Fibroblast of lung (primary cell): Measurements from ENCODE around the gene GRIN2A. TPM values are rescaled to one million over a fixed set of nuclear protein-coding genes. Genes with fewer than 3 reads are reported as not detected.

Source experiments
- DNase-seq, 2 donors: peaks; one replicate each; pipeline versions ENCODE4 v3.0.0 to v3.0.0-alpha.2; 2010; ENCODE audit warnings: low read depth in 2 of 2
- H2AFZ ChIP-seq: 2 replicates; pipeline ENCODE4 v1.5.1; 2012; ENCODE audit warnings: low read length, control low read depth, inconsistent platforms
- H3K27ac ChIP-seq: 2 replicates; pipeline ENCODE4 v1.5.1; 2011; ENCODE audit warnings: low read length, control low read depth; ENCODE audit not compliant: insufficient read depth
- H3K27me3 ChIP-seq: 2 replicates; pipeline ENCODE4 v1.5.1; 2011; ENCODE audit warnings: mild to moderate bottlenecking, low read length; ENCODE audit not compliant: control insufficient read depth, insufficient read depth
- H3K36me3 ChIP-seq: 2 replicates; pipeline ENCODE4 v1.5.1; 2011; ENCODE audit warnings: low read length; ENCODE audit not compliant: control insufficient read depth, insufficient read depth
- H3K4me1 ChIP-seq: 2 replicates; pipeline ENCODE4 v1.5.1; 2011; ENCODE audit warnings: low read length; ENCODE audit not compliant: control insufficient read depth, insufficient read depth; ENCODE audit errors: extremely low read depth
- H3K4me2 ChIP-seq: 2 replicates; pipeline ENCODE4 v1.5.1; 2011; ENCODE audit warnings: low read length, control low read depth; ENCODE audit not compliant: insufficient read depth; ENCODE audit errors: extremely low read depth
- H3K4me3 ChIP-seq, 4 experiments: fragments of 200-600 bp in 1 of 4; sonication (generic) in 1 of 4; replicated peaks in 1 of 4; 2 replicates each; pipeline ENCODE4 v1.5.1; 2011 to 2016; ENCODE audit warnings: low read length in 4 of 4, low read depth in 3 of 4, mild to moderate bottlenecking in 3 of 4, control low read depth in 2 of 4, inconsistent platforms in 1 of 4, mixed read lengths in 1 of 4; ENCODE audit not compliant: insufficient read depth in 1 of 4; ENCODE audit errors: control extremely low read depth in 1 of 4
- H3K79me2 ChIP-seq: 2 replicates; pipeline ENCODE4 v1.5.1; 2012; ENCODE audit warnings: mild to moderate bottlenecking, low read length, inconsistent platforms; ENCODE audit not compliant: control insufficient read depth, insufficient read depth
- H3K9ac ChIP-seq: 2 replicates; pipeline ENCODE4 v1.5.1; 2011; ENCODE audit warnings: mild to moderate bottlenecking, low read length, control low read depth; ENCODE audit not compliant: insufficient read depth
- H3K9me3 ChIP-seq: 2 replicates; pipeline ENCODE4 v1.5.1; 2012; ENCODE audit warnings: low read depth, low read length; ENCODE audit not compliant: control insufficient read depth, insufficient read depth
- H4K20me1 ChIP-seq: 2 replicates; pipeline ENCODE4 v1.5.1; 2011; ENCODE audit warnings: low read length; ENCODE audit not compliant: control insufficient read depth, insufficient read depth; ENCODE audit errors: extremely low read depth
- EZH2 ChIP-seq: IDR thresholded peaks from 2 replicates; pipeline ENCODE4 v1.5.1; 2012; ENCODE audit warnings: low read length, control low read depth, mild to moderate bottlenecking; ENCODE audit errors: missing control alignments
- polyA plus RNA-seq, 2 donors: library from polyadenylated mRNA; depleted of rRNA in 1 of 2; stranded (reverse) in 1 of 2; unstranded in 1 of 2; fragments of >200 nt; gene quantifications; 2 replicates each; pipeline ENCODE4 v1.2.1, GENCODE V29; 2011 to 2012; ENCODE audit warnings: missing spikeins in 1 of 2
- total RNA-seq: library from RNA; depleted of rRNA; stranded (reverse); fragments of >200 nt; gene quantifications from 2 replicates; pipeline ENCODE4 v1.2.1, GENCODE V29; 2014
- TF ChIP-seq, protein P1 (sequence below), 2 donors: IDR thresholded peaks in 1 of 2; conservative IDR thresholded peaks in 1 of 2; 1 replicate in 1 of 2; 2 replicates in 1 of 2; pipeline ENCODE4 v1.5.1; 2011 to 2012; ENCODE audit warnings: low read length in 2 of 2, control low read depth in 1 of 2, inconsistent platforms in 1 of 2, low read depth in 1 of 2, mild to moderate bottlenecking in 1 of 2

GRIN2A gene
- total and polyA plus RNA-seq, 2 donors (not counting 1 experiment from before 2014, with no cell fraction given): 0.15 to 0.33 TPM

DNA sequence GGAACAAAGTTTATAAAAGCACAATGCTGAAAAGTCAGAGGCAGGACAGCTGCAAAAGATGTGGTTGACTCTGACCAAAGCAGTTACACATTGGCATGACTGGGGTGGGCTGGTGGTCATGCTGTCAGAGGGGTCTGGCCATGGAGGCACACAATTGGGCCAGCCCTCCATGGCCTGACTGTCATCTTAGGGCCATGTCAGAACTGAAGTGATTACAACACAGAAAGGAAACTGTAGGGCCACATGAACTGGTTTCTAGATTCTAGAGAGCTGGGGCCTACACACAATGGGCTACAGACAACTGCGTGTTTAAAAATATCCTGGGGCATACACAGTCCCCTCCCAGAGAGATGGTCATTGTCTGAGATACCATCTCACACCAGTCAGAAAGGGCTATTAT is 380.6 kb downstream of the GRIN2A start:
- no peaks in the 10 kb centered on the region for H3K36me3 ChIP-seq
- no peaks in the 10 kb centered on the region for H3K79me2 ChIP-seq
- H4K20me1 ChIP-seq: no peaks in the 10 kb centered on the region
- H3K27ac ChIP-seq: no peak overlapping the region
- H3K9me3 ChIP-seq: no peaks in the 10 kb centered on the region
- H3K4me1 ChIP-seq: no peaks in the 10 kb centered on the region
- DNase-seq: no peak
- no peak for TF ChIP-seq EZH2
- TF ChIP-seq, protein P1, sequence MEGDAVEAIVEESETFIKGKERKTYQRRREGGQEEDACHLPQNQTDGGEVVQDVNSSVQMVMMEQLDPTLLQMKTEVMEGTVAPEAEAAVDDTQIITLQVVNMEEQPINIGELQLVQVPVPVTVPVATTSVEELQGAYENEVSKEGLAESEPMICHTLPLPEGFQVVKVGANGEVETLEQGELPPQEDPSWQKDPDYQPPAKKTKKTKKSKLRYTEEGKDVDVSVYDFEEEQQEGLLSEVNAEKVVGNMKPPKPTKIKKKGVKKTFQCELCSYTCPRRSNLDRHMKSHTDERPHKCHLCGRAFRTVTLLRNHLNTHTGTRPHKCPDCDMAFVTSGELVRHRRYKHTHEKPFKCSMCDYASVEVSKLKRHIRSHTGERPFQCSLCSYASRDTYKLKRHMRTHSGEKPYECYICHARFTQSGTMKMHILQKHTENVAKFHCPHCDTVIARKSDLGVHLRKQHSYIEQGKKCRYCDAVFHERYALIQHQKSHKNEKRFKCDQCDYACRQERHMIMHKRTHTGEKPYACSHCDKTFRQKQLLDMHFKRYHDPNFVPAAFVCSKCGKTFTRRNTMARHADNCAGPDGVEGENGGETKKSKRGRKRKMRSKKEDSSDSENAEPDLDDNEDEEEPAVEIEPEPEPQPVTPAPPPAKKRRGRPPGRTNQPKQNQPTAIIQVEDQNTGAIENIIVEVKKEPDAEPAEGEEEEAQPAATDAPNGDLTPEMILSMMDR (conservative IDR thresholded peaks at IDR 0.05 in 1 of 2, IDR thresholded peaks at IDR 0.05 in 1 of 2; ENCODE audit: low read depth in 1 of 2, low read length in 2 of 2): no peak
- no peaks in the 10 kb centered on the region for H3K27me3 ChIP-seq
- no peak overlapping the region for H3K4me2 ChIP-seq
- no peak overlapping the region for H2AFZ ChIP-seq
- H3K9ac ChIP-seq: no peak overlapping the region
- H3K4me3 ChIP-seq: no peak overlapping the region

DNA sequence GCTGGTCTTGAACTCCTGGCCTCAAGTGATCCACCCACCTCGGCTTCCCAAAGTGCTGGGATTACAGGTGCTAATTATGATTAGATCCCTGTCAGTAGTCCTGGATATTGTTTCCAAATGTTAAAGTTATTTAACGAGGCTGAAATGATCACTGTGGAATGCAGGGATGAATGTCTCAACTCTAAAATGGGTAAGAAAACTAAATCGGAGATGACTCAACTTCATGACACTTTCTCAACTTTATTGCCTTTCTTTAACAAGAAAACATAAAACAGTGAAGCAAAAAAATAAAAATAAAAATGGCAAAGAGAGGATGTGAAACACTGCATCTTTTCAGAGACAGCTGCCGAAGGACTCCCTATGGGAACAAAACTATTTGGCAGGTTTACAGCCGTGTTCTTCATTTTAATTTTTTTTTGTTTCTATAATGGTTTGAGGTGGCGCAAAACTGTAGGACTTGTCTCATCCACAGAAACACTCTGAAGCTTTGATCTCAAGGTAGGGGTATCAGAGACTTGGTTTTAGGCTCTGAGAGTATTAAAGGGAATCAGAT is 382.0 kb downstream of the GRIN2A start:
- Histone ChIP-seq H3K36me3 (no peaks in the 10 kb centered on the region), H3K27me3 (no peaks in the 10 kb centered on the region), H3K9ac (no peak overlapping the region), H3K79me2 (no peaks in the 10 kb centered on the region), H3K4me3 (no peak overlapping the region), H3K4me2 (no peak overlapping the region), H3K9me3 (no peaks in the 10 kb centered on the region), H4K20me1 (no peaks in the 10 kb centered on the region), H3K27ac (no peak overlapping the region), H2AFZ (no peak overlapping the region), H3K4me1 (no peaks in the 10 kb centered on the region)
- TF ChIP-seq EZH2: no peak
- TF ChIP-seq, protein P1 (conservative IDR thresholded peaks at IDR 0.05 in 1 of 2, IDR thresholded peaks at IDR 0.05 in 1 of 2; ENCODE audit: low read depth in 1 of 2, low read length in 2 of 2): no peak
- DNase-seq: no peak

DNA sequence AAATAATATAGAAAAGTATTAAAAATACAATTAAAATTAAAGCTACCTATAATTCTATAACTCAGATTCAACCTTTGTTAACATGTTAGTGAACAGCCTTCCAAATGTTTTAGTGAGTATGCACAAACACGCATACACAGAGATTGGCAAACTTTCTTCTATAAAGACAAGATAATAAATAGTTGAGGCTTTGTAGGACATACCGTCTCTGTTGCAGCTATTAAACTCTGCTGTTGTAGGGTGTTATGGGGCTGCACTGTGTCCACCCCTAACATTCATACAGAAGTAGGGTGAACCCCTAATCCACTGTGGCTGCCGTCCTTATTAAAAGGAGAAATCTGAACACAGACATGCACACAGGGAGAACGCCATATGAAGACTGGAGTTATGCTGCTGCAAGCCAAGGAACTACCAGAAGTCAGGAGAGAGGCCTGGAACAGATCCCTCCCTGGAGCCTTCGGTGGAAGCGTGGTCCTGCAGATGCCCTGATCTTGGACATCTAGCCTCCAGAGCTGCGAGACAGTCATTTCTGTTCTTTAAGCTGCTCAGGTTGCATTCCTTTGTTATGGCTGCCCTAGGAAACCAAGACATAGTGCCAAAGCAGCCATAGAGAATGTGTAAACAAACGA is 383.2 kb downstream of the GRIN2A start:
- Histone ChIP-seq H3K9ac (no peak overlapping the region), H3K79me2 (no peaks in the 10 kb centered on the region), H3K27me3 (no peaks in the 10 kb centered on the region), H3K4me3 (no peak overlapping the region), H3K27ac (no peak overlapping the region), H3K36me3 (no peaks in the 10 kb centered on the region), H2AFZ (no peak overlapping the region), H3K4me1 (no peaks in the 10 kb centered on the region), H3K9me3 (no peaks in the 10 kb centered on the region), H3K4me2 (no peak overlapping the region), H4K20me1 (no peaks in the 10 kb centered on the region)
- TF ChIP-seq, protein P1 (conservative IDR thresholded peaks at IDR 0.05 in 1 of 2, IDR thresholded peaks at IDR 0.05 in 1 of 2; ENCODE audit: low read depth in 1 of 2, low read length in 2 of 2): no peak
- no peak for TF ChIP-seq EZH2
- DNase-seq: no peak
